HFFc6 (cell line): Measurements from ENCODE around the gene ACAD11. TPM values are rescaled to one million over a fixed set of nuclear protein-coding genes. Genes with fewer than 3 reads are reported as not detected.

Source experiments
- DNase-seq: peaks from one replicate; pipeline ENCODE4 v3.0.0-alpha.2; 2018
- H3K27ac Mint-ChIP-seq: 2 replicates; pipeline ENCODE4 v1.8.0; 2020; ENCODE audit warnings: mild to moderate bottlenecking, mixed read lengths
- H3K27me3 Mint-ChIP-seq: 2 replicates; pipeline ENCODE4 v1.8.0; 2021; ENCODE audit warnings: mild to moderate bottlenecking, moderate library complexity, mixed read lengths; ENCODE audit not compliant: insufficient read depth
- H3K36me3 Mint-ChIP-seq: 2 replicates; pipeline ENCODE4 v1.8.0; 2021; ENCODE audit warnings: low read depth, mixed read lengths
- H3K4me1 Mint-ChIP-seq: 2 replicates; pipeline ENCODE4 v1.8.0; 2020; ENCODE audit warnings: low read depth, mixed read lengths
- H3K4me3 Mint-ChIP-seq: 2 replicates; pipeline ENCODE4 v1.8.0; 2020; ENCODE audit warnings: mild to moderate bottlenecking, moderate library complexity, mixed read lengths
- H3K9me3 Mint-ChIP-seq: 2 replicates; pipeline ENCODE4 v1.8.0; 2020; ENCODE audit warnings: mild to moderate bottlenecking, mixed read lengths
- total RNA-seq, 6 experiments: library from RNA; stranded (reverse); fragmentation: NEBNext Ultra II Directional; extraction: Animal tissue kit (Norgen Biotek cat#: 25700); gene quantifications; 2 replicates in 1 of 6; 3 replicates in 5 of 6; pipeline ENCODE4 v1.2.3, GENCODE V29; 2021
- TF ChIP-seq, protein P1 (sequence below): fragments of 200-600 bp; sonication (generic); IDR thresholded peaks from 2 replicates; pipeline ENCODE4 v1.5.0; 2021; ENCODE audit warnings: antibody characterized with exemption, mild to moderate bottlenecking

ACAD11 gene
- total RNA-seq, 6 experiments from 2014 or later: 13.3 to 18.5 (median 13.8) TPM

DNA sequence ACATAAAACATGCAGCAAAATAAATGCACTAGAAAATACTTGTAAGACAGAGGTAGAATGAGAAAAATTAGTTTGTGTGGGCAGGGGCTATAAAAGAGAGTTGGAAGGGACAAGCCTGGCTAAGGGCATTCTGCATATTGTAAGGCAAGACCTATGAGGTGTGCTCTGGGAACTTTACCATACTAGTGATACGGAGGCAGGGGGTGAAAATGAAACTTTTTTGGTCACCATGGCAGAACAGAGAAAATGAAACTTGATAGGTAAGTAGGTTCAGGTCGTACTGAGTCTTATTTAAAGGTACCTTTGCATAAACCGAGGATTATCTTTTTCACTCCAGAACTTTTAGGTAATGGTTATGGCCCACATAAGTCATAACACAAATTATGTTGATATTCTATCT lies 137.3 kb downstream of the ACAD11 start:
- Mint-ChIP-seq H3K36me3 (peaks cover 38% of the 10 kb centered on the region), H3K27me3 (peaks cover 1% of the 10 kb centered on the region; the same call in 1 of the 2 replicates), H3K4me3 (no peak overlapping the region), H3K4me1 (no peaks in the 10 kb centered on the region; the same call in 1 of the 2 replicates), H3K27ac (no peak overlapping the region), H3K9me3 (no peaks in the 10 kb centered on the region)
- no peak for DNase-seq
- TF ChIP-seq, protein P1, sequence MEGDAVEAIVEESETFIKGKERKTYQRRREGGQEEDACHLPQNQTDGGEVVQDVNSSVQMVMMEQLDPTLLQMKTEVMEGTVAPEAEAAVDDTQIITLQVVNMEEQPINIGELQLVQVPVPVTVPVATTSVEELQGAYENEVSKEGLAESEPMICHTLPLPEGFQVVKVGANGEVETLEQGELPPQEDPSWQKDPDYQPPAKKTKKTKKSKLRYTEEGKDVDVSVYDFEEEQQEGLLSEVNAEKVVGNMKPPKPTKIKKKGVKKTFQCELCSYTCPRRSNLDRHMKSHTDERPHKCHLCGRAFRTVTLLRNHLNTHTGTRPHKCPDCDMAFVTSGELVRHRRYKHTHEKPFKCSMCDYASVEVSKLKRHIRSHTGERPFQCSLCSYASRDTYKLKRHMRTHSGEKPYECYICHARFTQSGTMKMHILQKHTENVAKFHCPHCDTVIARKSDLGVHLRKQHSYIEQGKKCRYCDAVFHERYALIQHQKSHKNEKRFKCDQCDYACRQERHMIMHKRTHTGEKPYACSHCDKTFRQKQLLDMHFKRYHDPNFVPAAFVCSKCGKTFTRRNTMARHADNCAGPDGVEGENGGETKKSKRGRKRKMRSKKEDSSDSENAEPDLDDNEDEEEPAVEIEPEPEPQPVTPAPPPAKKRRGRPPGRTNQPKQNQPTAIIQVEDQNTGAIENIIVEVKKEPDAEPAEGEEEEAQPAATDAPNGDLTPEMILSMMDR: no peak

DNA sequence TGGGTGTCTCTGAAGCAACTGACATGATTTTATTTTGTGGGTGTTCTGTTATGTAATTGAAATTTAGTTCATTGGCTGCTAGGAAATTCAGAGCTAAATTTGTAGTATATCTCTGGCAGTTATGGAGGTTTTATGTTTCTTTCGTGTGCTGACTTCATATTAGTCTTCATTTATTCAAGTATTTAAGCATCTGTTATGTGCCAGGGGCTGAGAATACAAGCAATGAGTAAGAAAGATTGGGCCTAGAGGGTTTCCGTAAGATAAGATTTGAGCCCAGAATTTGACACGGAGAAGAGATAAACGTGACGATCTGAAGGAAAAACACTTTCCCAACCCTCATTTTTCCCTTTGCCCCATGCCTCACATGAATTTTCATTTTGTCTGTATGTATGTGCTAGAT lies 137.7 kb downstream of the ACAD11 start:
- DNase-seq: no peak
- Mint-ChIP-seq H3K4me1 (peaks cover 4% of the 10 kb centered on the region; the same call in 1 of the 2 replicates), H3K9me3 (no peaks in the 10 kb centered on the region), H3K27me3 (peaks cover 1% of the 10 kb centered on the region; the same call in 1 of the 2 replicates), H3K36me3 (peaks cover 42% of the 10 kb centered on the region), H3K27ac (no peak overlapping the region), H3K4me3 (no peak overlapping the region)
- TF ChIP-seq, protein P1: no peak

DNA sequence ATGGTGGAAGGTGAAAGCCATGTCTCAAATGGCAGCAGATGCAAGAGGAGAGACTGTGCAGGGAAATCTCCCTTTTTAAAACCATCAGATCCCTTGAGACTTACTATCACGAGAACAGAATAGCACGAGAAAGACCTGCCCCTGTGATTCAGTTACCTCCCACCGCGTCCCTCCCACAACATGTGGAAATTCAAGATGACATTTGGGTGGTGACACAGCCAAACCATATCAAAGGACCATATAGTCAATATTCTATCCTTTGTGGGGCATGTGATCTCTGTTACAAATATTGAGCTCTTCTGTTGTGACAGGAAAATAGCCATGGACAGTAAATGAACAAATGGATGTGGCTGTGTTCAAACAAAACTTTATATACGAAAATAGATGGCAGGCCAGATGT lies 139.7 kb downstream of the ACAD11 start:
- H3K36me3 Mint-ChIP-seq: peaks cover 37% of the 10 kb centered on the region
- peaks cover 1% of the 10 kb centered on the region; the same call in 1 of the 2 replicates for H3K27me3 Mint-ChIP-seq
- no peak for DNase-seq
- TF ChIP-seq, protein P1: no peak
- H3K27ac Mint-ChIP-seq: no peak overlapping the region
- peaks cover 7% of the 10 kb centered on the region; the same call in 1 of the 2 replicates for H3K4me1 Mint-ChIP-seq
- no peak overlapping the region for H3K4me3 Mint-ChIP-seq
- no peaks in the 10 kb centered on the region for H3K9me3 Mint-ChIP-seq

DNA sequence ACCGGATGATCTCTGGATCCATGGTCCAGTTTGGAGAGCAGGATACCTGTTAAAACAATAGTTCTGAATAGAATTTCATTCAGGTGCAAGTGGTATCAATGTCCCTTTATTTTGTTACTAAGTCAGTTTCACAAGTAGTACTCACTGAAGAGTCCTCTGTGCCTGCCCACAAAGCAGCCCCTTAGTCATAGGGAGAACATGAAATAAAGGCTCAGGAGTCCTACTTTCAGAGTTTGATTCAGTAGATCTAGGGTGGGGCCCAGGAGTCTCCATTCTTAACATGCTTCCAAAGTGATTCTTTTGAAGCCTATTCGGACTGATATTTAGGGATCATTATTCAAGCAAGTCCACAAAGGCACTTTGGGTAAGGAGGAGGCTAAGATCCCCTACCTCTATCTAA lies 142.3 kb downstream of the ACAD11 start:
- TF ChIP-seq, protein P1: no peak
- no peaks in the 10 kb centered on the region for H3K27me3 Mint-ChIP-seq
- H3K9me3 Mint-ChIP-seq: no peaks in the 10 kb centered on the region
- peaks cover 7% of the 10 kb centered on the region; the same call in 1 of the 2 replicates for H3K4me1 Mint-ChIP-seq
- H3K27ac Mint-ChIP-seq: no peak overlapping the region
- H3K4me3 Mint-ChIP-seq: no peak overlapping the region
- peaks cover 52% of the 10 kb centered on the region for H3K36me3 Mint-ChIP-seq
- no peak for DNase-seq

DNA sequence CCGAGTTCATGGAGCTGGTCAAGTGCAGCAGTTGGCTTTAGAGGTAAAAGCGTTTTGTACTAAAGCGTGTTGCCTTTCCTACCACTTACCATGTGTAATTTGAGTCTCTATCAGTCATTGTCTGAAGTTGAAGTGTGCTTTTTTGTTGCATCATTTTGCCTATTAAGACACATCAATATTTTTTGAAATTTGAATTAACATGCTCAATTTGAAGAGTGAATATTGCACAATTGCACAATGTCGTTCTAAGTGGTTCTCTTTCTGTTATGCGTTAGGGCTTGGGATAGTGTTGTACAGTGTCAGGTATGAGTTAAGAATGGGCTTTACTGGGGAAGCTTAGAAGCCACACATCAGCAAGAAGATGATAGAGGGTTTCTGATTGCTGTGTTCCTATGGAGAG lies 146.6 kb downstream of the ACAD11 start:
- H3K4me3 Mint-ChIP-seq: no peak overlapping the region
- TF ChIP-seq, protein P1: no peak
- no peaks in the 10 kb centered on the region for H3K9me3 Mint-ChIP-seq
- peaks cover 52% of the 10 kb centered on the region for H3K36me3 Mint-ChIP-seq
- H3K27ac Mint-ChIP-seq: no peak overlapping the region
- no peaks in the 10 kb centered on the region for H3K27me3 Mint-ChIP-seq
- peaks cover 22% of the 10 kb centered on the region for H3K4me1 Mint-ChIP-seq
- DNase-seq: no peak

DNA sequence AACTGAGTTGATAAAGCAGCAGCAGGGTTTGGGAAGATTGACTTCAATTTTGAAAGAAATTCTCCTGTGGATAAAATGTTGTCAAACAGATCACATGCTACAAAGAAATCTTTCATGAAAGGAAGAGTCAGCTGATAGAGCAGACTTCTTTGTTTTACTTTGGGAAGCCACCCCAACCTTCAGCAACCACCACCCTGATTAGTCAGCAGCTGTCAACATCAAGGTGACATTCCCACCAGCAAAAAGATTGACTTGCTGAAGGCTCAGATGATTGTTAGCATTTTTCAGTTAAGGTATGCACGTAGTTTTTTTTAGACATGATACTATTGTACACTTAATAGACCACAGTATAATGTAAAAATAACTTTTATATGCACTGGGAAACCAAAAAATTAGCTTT lies 150.1 kb downstream of the ACAD11 start:
- Mint-ChIP-seq H3K27ac (peak overlapping the region; percentile 59), H3K4me1 (peaks cover 36% of the 10 kb centered on the region), H3K4me3 (no peak overlapping the region), H3K27me3 (no peaks in the 10 kb centered on the region), H3K36me3 (peaks cover 58% of the 10 kb centered on the region), H3K9me3 (no peaks in the 10 kb centered on the region)
- no peak for DNase-seq
- TF ChIP-seq, protein P1: no peak
